ENCODE results near the gene DPP6. TPM values are rescaled to one million over a fixed set of nuclear protein-coding genes. Genes with fewer than 3 reads are reported as not detected.

The DPP6 gene
- total and polyA plus RNA-seq, 9 of the 15 experiments (the other 6 are each of a cell fraction or from before 2014, with no cell fraction given) = not detected

DNA sequence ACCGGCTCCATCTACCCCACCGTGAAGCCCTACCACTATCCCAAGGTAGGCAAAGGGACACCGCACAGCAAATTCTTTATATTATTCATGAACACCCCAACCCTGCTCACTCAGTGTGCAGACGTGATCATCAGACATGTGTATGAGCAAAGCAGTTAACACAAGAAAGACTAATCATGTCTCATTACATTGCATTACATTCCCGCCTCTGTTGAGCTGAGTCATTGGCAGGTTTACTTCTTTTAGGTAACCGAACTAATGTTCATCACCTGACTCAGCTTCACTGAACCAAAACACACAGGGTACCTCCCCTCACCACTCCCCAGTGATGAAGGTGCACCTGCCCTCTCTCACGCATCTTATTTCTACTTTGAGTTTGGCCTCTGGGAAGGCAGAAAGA, 717.3 kb downstream of the DPP6 start:
- Histone ChIP-seq H3K79me2 (ENCODE audit: control insufficient read depth, insufficient read depth, low read length) (no peaks in the 10 kb centered on the region), H3K36me3 (ENCODE audit: control insufficient read depth, insufficient read depth, low read length) (no peaks in the 10 kb centered on the region), H3K27ac (ENCODE audit: extremely low read depth, low read depth, low read length) (no peak overlapping the region), H3K9ac (ENCODE audit: insufficient read depth in 1 of 2, low read depth in 2 of 2, low read length in 2 of 2) (no peak overlapping the region), H3K4me3 (no peak overlapping the region), H2AFZ (ENCODE audit: low read depth, low read length) (no peak overlapping the region), H3K4me1 (replicated peaks in 1 of 2; ENCODE audit: control insufficient read depth in 2 of 2, insufficient read depth in 2 of 2, low read length in 2 of 2) (peaks cover 0 to 3% of the 10 kb centered on the region in 2 experiments; a peak in 1 of 5 replicates), H4K20me1 (replicated peaks; ENCODE audit: control insufficient read depth, insufficient read depth, low read length) (no peaks in the 10 kb centered on the region), H3K9me1 (ENCODE audit: control insufficient read depth, insufficient read depth, low read length) (no peaks in the 10 kb centered on the region), H3K27me3 (ENCODE audit: control insufficient read depth in 2 of 2, insufficient read depth in 2 of 2, low read length in 2 of 2) (peaks cover 13 to 50% of the 10 kb centered on the region in 2 experiments; a peak in 4 of 5 replicates), H3K4me2 (ENCODE audit: insufficient read depth, low read length) (no peak overlapping the region), H3K9me3 (replicated peaks; ENCODE audit: control insufficient read depth, insufficient read depth, low read depth, low read length) (no peaks in the 10 kb centered on the region; the same call in 1 of the 2 replicates)
- DNase-seq (ENCODE audit: extremely low read depth in 1 of 4, low spot score in 3 of 4) (no peak), FAIRE-seq (no peak), ATAC-seq (no peak)
- no TSS peak for BruUV-seq (replicated peaks)
- in situ Hi-C loops (cut with MboI) = no loop called here
- intact Hi-C loops (cut with micrococcal nuclease) = no loop called here
- CTCF ChIA-PET (ENCODE audit: low intra/inter-chr PET ratio) = no interaction called here
- POLR2A ChIA-PET = interaction anchor here (1.2 kb wide), 1 partner anchor 57 kb away, joined by 4 read pairs; no protein-coding TSS in a partner anchor
- no peak for TF ChIP-seq SMARCA5 (IDR thresholded peaks at IDR 0.05)
- no peak for TF ChIP-seq SMARCC2 (IDR thresholded peaks at IDR 0.05; ENCODE audit: low read depth)
- TF ChIP-seq MEF2A (IDR thresholded peaks at IDR 0.05; ENCODE audit: control insufficient read depth, low read depth, low read length) = no peak
- TF ChIP-seq STAG1 (CRISPR knock-in tag; IDR thresholded peaks at IDR 0.05; ENCODE audit: borderline replicate concordance) = no peak
- WGBS (ENCODE audit: insufficient coverage, low coverage, missing lambda C conversion rate) = 2% methylated on average over 7 of the region's 7 CpGs

- CTCF ChIA-PET (ENCODE audit: low intra/inter-chr PET ratio) = no interaction called here
- no peak overlapping the region for H3K27ac ChIP-seq (ENCODE audit: extremely low read depth, low read depth, low read length)
- 0% methylated on average over 2 of the region's 2 CpGs for WGBS (ENCODE audit: insufficient coverage, low coverage, missing lambda C conversion rate)
- no peaks in the 10 kb centered on the region for H3K79me2 ChIP-seq (ENCODE audit: control insufficient read depth, insufficient read depth, low read length)
- TF ChIP-seq FUS (optimal IDR thresholded peaks at IDR 0.05; ENCODE audit: low read depth, low read length) (no peak), SMAD2 (IDR thresholded peaks at IDR 0.05; ENCODE audit: low read depth, low read length) (no peak), E2F6 (IDR thresholded peaks at IDR 0.05; ENCODE audit: borderline replicate concordance in 1 of 2, extremely low read depth in 1 of 2, insufficient read depth in 1 of 2, insufficient read length in 1 of 2, low read depth in 1 of 2, low read length in 1 of 2, poor library complexity in 1 of 2, severe bottlenecking in 1 of 2) (no peak), HDGF (IDR thresholded peaks at IDR 0.05) (no peak), ZNF121 (CRISPR knock-in tag; conservative IDR thresholded peaks at IDR 0.05) (no peak), TFAM (CRISPR knock-in tag; conservative IDR thresholded peaks at IDR 0.05) (no peak)
- TF ChIP-seq, protein P1, sequence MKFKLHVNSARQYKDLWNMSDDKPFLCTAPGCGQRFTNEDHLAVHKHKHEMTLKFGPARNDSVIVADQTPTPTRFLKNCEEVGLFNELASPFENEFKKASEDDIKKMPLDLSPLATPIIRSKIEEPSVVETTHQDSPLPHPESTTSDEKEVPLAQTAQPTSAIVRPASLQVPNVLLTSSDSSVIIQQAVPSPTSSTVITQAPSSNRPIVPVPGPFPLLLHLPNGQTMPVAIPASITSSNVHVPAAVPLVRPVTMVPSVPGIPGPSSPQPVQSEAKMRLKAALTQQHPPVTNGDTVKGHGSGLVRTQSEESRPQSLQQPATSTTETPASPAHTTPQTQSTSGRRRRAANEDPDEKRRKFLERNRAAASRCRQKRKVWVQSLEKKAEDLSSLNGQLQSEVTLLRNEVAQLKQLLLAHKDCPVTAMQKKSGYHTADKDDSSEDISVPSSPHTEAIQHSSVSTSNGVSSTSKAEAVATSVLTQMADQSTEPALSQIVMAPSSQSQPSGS (CRISPR knock-in tag; IDR thresholded peaks at IDR 0.05) = no peak
- H3K9ac ChIP-seq (ENCODE audit: insufficient read depth in 1 of 2, low read depth in 2 of 2, low read length in 2 of 2) = no peak overlapping the region
- no peak overlapping the region for H3K4me2 ChIP-seq (ENCODE audit: insufficient read depth, low read length)
- H3K4me1 ChIP-seq (replicated peaks in 1 of 2; ENCODE audit: control insufficient read depth in 2 of 2, insufficient read depth in 2 of 2, low read length in 2 of 2) = peaks cover 0 to 3% of the 10 kb centered on the region in 2 experiments; a peak in 1 of 5 replicates
- in situ Hi-C loops (cut with MboI) (no loop called here), intact Hi-C loops (cut with micrococcal nuclease) (no loop called here)
- H3K4me3 ChIP-seq = no peak overlapping the region
- no peaks in the 10 kb centered on the region for H4K20me1 ChIP-seq (replicated peaks; ENCODE audit: control insufficient read depth, insufficient read depth, low read length)
- no peak overlapping the region for H2AFZ ChIP-seq (ENCODE audit: low read depth, low read length)
- FAIRE-seq = no peak
- POLR2A ChIA-PET = no interaction called here
- peaks cover 8 to 42% of the 10 kb centered on the region in 2 experiments; a peak in 4 of 5 replicates for H3K27me3 ChIP-seq (ENCODE audit: control insufficient read depth in 2 of 2, insufficient read depth in 2 of 2, low read length in 2 of 2)
- H3K9me1 ChIP-seq (ENCODE audit: control insufficient read depth, insufficient read depth, low read length) = no peaks in the 10 kb centered on the region
- no TSS peak for BruUV-seq (replicated peaks)
- H3K36me3 ChIP-seq (ENCODE audit: control insufficient read depth, insufficient read depth, low read length) = no peaks in the 10 kb centered on the region
- ATAC-seq = no peak
- no peak for DNase-seq (ENCODE audit: extremely low read depth in 1 of 4, low spot score in 3 of 4)
- H3K9me3 ChIP-seq (replicated peaks; ENCODE audit: control insufficient read depth, insufficient read depth, low read depth, low read length) = no peaks in the 10 kb centered on the region; the same call in 1 of the 2 replicates
Observed at GRCh38 chr7:154770361-154770760, 718.2 kb downstream of the DPP6 start.
